IPS DF 4.7 (cell line): ENCODE data around the gene GABBR2.
A peak's percentile ranks its signal among the peaks of the same experiment; 100 is the strongest.

Source experiments
- DNase-seq: peaks from one replicate; pipeline ENCODE4 v3.0.0-alpha.2; 2013; ENCODE audit warnings: low spot score; ENCODE audit errors: extremely low read depth

Gene GABBR2

DNA sequence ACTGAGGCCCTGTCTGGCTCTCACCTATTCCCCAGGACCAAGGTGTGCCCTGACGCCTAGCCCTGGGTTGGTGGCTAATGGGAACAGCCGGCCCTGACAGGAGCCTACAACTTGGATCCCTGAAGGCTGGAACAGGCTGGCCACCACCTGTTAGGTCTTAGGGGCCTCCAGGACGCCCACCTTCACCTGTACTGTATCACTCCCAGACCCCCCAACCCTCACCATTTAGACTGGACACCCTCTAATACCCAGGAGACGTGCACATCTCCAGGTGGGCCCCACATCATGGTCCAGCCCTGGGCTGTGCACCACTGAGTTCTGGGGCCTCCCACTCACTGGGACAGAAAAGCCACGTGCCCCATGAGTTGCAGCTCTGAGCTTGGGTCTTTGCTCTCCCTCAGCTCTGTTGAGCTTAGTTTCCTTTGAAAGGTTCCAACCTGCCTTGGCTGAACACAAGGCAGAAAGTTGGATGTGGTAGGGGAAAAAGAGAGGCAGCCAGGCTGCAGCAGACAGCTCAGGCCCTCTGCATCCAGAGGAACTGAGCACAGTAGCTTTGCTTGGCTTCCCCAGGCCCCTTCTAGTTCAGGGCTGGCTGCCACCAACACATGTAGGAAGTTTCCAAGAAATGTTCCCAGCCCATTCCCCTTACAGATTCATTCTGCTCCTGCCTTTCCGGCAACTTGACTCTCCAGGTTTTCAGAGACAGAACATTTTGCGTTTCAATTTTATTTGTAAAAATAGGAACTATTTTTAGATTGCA is 336.5 kb downstream of the GABBR2 start:
- no peak for DNase-seq

DNA sequence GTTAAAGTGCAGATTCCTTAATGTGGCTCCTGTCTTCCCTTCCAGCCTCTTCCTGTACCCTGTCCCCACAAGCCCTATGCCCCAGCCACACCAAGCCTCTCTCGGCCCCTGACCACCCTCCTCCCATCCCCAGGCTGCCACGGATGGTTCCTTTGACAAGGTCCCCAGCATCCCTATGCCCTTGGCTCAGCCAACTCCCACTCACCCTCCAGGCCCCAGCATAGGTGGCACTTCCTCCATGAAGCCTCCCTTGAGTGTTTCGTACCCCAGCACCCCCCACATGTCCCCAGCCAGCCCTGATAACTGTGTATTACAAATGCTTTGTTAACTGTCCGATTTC is 337.8 kb downstream of the GABBR2 start:
- no peak for DNase-seq

DNA sequence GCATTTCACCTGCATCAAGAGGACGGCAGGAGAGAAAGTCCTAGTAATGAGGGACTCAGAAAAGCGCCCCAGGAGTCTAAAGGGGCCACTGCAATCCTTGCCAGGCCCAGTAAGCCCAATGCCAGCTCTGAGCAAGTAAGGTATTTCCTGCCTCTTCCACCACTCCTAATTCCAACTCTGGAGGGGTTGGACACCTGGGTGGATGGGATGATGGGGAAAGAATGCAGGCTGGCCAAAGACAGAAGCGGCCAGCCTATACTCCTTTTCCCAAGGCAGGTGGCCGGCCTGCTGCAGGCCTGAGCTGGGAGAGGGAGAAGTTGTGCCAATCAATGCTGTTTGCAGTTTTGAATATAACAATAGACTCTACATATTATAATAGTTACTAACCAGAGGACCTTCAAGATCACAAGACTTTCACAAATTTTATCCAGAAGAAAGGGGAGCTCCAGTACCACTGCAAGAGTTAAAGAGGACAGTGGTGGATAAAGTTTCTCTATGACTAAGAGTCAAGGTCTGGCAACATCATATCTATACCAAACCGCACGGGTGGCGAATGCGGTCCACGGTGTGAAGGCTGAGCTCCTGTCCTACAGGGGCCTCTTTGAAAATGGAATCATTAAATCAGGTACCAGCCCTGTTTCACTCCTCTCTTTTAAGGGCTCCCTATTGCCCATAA is 338.3 kb downstream of the GABBR2 start:
- DNase-seq = no peak

DNA sequence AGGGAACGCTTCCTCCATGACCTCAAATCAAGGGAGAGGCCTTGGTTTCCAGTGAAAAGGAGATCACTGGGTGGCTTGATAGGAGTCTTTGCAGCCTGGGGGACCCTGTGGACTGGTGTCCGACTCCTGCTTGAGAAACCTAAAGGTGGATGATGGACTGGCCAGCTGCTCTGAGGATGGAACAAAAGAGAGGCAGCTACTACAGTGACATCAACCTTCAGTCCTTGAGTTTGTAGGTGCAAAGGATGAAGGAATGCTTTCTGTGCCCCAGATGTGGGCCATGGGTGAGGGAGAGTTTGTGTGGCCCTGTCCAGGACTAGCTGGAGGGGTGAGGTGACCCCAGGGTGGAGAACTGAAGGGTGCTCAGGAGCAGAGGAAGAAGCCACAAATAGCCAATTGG is 338.8 kb downstream of the GABBR2 start:
- DNase-seq = no peak

- DNase-seq = no peak
These were observed 339.3 kb downstream of the GABBR2 start for GRCh38 chr9:98369471-98369870.

DNA sequence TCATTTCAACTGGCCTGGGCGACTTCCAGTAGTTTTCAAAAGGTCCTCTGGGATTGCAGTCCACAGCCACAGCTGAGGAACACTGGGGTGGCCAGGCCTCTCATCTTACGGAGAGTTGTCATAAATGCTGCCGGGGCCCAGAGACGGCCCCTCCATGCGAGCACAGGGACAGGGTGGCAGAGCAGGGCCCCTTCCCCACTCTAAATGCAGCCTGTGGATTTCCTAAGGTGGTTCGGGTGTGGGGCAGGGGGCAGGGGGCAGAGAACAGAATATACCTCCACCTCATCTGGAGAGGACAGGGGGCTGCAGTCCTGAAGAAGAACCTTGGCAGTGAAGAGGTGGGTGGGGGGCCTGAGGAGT is 339.7 kb downstream of the GABBR2 start:
- no peak for DNase-seq

DNA sequence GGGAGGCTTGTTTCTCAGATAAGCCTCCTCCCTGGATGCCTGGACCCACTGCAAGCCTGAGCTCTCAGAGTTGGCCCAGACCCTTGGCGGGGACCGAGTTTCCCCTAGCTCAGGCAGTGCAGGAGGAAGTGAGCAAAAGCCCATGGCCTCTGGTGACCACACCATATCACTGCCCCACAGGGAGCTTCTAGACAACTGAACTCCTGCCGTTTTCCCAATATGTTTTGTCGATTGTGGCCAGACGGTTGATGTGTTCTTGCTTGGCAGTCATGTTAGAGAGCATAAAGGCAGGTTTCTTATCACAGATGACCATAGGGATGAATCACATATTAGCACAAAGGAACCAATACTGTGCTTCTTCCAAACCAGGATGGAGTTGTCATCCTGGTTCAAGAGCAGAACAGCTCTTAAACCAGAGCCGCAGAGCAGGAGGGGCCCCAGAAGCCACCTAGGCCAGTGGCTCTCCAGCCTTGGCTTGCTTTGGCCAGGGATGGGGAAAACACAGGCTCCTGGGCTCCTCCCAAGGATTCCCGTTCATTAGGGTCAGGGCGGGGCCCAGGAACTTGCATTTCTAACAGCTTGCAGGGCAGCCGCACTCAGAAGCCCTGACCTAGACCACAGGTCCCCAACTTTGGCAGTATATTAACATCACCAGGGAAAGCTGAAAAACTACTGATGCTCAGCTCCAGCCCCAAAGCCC is 340.2 kb downstream of the GABBR2 start:
- no peak for DNase-seq

DNA sequence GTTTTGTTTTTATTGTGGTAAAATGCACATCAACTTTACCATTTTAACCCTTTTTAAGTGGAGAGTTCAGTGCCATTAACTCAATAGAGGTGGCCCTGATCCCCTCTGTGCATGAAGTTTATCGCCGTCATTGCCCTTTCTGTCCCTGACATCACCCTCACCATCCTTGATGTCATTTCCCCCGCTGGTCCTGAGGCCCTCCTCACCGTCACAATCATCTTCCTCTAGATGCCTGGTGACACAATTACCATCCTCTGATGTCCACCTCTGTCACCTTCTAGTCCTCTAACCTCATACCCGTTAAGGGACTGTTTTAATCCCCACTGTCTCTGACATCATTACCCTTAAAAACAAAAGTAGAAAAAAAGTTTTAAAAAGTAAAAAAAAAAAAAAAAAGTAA is 340.8 kb downstream of the GABBR2 start:
- DNase-seq = no peak

- no peak for DNase-seq
These were observed 341.3 kb downstream of the GABBR2 start for GRCh38 chr9:98367371-98367900.

- DNase-seq = no peak
These were observed 343.0 kb downstream of the GABBR2 start for GRCh38 chr9:98365781-98366180.

GRCh38 chr9:98365227-98365669 is 343.5 kb downstream of the GABBR2 start:
- peak; percentile 49 for DNase-seq

DNA sequence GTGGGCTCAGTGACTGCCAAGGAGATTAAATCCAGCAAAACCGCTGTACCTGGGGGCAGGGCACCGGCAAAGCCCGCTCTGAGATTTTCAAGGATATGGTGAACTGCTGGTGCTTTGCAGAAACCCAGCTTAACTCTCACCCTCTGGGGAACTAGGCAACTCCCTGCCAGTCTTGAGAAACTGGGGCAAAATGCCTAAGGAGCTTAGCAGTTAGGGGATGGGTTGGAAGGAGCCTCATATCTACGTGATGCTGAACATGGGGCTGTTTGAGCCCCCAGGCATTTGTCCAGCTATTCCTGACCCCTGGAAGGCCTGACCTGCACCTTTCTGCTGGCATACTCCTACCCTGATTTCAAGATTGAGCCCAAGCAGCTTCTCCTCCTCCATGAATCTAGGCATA is 344.6 kb downstream of the GABBR2 start:
- no peak for DNase-seq

- DNase-seq = no peak
These were observed 345.1 kb downstream of the GABBR2 start for GRCh38 chr9:98363644-98364043.

- no peak for DNase-seq
These were observed 346.0 kb downstream of the GABBR2 start for GRCh38 chr9:98362624-98363252.

DNA sequence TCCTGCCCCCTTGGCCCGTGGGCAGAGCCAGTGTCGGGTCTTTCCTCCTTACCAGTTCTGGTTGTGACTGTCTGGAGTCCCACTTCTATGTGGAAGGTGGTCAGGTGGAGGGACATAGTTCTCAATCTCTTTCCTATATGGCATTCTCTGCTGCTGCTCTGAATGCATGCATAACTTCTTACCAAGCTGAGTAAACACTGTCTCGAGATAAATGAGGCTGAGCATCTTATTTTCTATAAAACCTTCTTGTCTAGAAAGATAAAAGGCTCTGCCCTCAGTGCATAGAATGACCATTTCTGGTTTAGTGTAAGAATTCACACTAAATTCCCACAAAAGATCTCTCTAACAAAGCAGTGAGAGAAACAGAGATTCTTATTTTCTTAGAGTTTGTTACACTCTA is 347.1 kb downstream of the GABBR2 start:
- DNase-seq = no peak

GRCh38 chr9:98360176-98360708 is 348.5 kb downstream of the GABBR2 start:
- DNase-seq = no peak

DNA sequence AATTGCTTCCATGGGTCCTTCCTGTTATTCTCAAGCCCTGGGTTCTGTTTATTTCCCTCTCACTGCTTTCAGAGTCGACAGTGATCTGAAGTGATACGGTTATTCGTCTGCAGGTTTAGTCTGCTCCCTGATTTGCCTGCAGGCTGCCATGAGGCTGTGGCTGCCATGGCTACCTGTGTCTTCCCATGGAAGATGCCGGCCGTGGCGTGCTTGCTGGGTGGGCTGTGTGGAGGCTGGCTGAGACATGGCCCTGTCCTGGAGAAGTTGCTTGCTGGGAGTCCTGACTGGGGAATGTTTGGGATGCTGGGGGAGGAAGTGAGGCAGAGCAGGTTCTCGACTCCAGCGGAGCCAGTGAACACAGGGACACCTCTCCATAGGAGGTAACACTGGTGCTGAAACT is 349.2 kb downstream of the GABBR2 start:
- DNase-seq = no peak

DNA sequence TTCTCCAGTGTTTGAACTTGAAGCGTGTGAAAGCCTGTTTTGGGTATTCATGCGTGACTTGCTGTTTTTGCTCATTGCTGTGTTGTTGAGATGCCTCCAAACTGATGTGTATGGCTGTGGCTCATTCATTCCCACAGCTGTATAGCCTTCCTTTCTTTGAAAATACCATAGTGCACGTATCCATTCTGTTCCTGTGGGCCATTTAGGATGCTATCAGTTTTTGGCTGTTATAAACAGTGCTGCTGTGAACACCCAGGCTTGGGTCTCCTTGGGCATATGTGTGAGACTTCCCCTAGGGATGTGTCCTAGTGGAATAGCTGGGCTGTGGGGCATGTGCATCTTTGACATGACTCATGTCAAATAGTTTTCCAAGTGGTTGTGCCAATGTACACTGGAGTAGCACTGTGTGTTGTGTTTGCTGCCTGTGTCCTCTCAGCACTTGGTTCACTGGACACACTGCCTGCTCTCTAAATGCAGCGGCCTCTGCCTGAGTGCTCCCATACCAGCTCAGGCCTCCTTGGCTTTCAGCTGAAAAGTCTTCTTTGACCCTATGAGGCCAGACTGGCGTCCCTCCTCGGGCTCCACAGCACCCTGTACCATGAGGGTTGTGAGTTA is 350.7 kb downstream of the GABBR2 start:
- DNase-seq = no peak

DNA sequence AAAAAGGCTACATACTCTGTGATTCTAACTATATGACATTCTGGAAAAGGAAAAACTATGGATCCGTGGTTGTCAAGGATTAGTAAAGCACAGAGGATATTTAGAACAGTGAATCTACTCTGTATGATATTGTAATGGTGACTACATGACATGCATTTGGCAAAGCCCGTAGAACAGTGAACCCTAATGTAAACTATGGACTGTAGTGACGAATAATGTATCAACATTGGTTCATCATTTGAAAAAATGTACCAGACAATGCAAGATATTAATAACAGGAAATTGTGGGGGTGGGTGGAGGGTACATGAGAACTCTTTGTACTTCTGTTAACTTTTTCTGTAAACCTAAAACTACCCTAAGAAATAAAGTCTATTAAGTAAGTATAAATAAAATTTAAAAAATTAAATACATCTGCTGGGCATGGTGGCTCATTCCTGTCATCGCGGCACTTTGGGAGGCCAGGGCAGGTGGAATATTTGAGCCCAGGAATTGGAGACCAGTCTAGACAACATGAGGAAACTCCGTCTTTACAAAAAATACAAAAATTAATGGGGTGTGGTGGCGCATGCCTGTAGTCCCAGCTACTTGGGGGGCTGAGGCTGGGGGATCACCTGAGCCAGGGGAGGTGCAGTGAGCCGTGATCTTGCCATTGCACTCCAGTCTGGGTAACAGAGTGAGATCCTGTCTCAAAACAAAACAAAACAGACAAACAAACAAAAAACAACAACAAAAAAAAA is 351.6 kb downstream of the GABBR2 start:
- DNase-seq = no peak

- no peak for DNase-seq
These were observed 352.4 kb downstream of the GABBR2 start for GRCh38 chr9:98356326-98356725.

DNA sequence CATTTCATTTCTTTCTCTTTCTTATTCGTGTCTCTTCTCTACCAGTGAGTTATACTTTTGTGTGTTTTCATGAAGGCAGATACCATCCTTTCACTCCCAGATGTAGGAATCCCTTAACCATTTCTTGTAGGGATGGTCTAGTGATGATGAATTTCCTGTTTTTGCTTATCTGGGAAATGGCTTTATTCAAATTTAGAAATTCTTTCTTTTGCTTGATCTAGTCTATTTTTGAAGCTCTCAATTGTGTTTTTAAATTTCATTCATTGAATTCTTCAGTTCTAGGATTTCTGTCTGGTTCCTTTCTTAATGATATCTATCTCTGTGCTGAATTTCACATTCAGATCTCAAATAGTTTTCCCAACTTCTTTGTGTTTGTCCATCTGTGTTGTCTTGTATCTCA is 357.4 kb downstream of the GABBR2 start:
- DNase-seq = no peak
